IMR-90 (cell line): ENCODE data around the gene WHRN. TPM values are rescaled to one million over a fixed set of nuclear protein-coding genes. Genes with fewer than 3 reads are reported as not detected.

Source experiments
- ATAC-seq: fragments of 200-7000 bp; cut with Tn5 transposase; 2 replicates; pipeline ENCODE4 v1.9.1; 2020; ENCODE audit warnings: low read depth, mild to moderate bottlenecking, moderate library complexity
- BruUV-seq: library from RNA; stranded (reverse); fragments of 400-500 nt; replicated peaks from 2 replicates; lab custom pipeline; 2021; lab: Mats Ljungman, UMichigan
- CTCF ChIA-PET: fragments of 300-600 bp; formaldehyde crosslinking; extraction: SDS; loops from one replicate; lab custom pipeline; 2021; ENCODE audit warnings: antibody characterized with exemption; lab: Yijun Ruan, JAX
- POLR2A ChIA-PET: fragments of 300-600 bp; sonication (Branson Sonifier 250); formaldehyde crosslinking; loops from one replicate; lab custom pipeline; 2022; ENCODE audit warnings: antibody characterized with exemption; ENCODE audit not compliant: unreplicated experiment; lab: Charles Lee
- DNase-seq: peaks from one replicate; pipeline ENCODE4 v3.0.0; 2013
- H2AFZ ChIP-seq: replicated peaks from 2 replicates; pipeline ENCODE3; 2013; ENCODE audit warnings: low read length, mild to moderate bottlenecking; ENCODE audit not compliant: poor library complexity
- H2AK5ac ChIP-seq: 2 replicates; pipeline ENCODE4 v1.6.1; 2013; ENCODE audit warnings: low read depth, low read length, inconsistent platforms
- H2AK9ac ChIP-seq: replicated peaks from 2 replicates; pipeline ENCODE3; 2013; ENCODE audit warnings: mild to moderate bottlenecking, low read depth, low read length, moderate library complexity; ENCODE audit not compliant: poor library complexity
- H2BK120ac ChIP-seq: 2 replicates; pipeline ENCODE4 v1.6.1; 2013; ENCODE audit warnings: low read depth, low read length, inconsistent platforms
- H2BK15ac ChIP-seq: 3 replicates; pipeline ENCODE4 v1.6.1; 2013; ENCODE audit warnings: low read depth, low read length, inconsistent platforms
- H2BK20ac ChIP-seq: 2 replicates; pipeline ENCODE4 v1.6.1; 2013; ENCODE audit warnings: low read depth, mild to moderate bottlenecking, inconsistent platforms, low read length, moderate library complexity
- H2BK5ac ChIP-seq: 2 replicates; pipeline ENCODE4 v1.6.1; 2013; ENCODE audit warnings: mild to moderate bottlenecking, low read depth, low read length, inconsistent platforms; ENCODE audit not compliant: poor library complexity, severe bottlenecking
- H3K14ac ChIP-seq: replicated peaks from 2 replicates; pipeline ENCODE4 v1.6.1; 2013; ENCODE audit warnings: low read depth, low read length, inconsistent platforms
- H3K18ac ChIP-seq: 2 replicates; pipeline ENCODE4 v1.6.1; 2013; ENCODE audit warnings: low read depth, low read length, control low read depth
- H3K23ac ChIP-seq: 2 replicates; pipeline ENCODE4 v1.6.1; 2013; ENCODE audit warnings: low read depth, low read length, inconsistent platforms
- H3K27ac ChIP-seq: 2 replicates; pipeline ENCODE4 v1.5.1; 2013; ENCODE audit warnings: mild to moderate bottlenecking, control low read depth, low read length; ENCODE audit not compliant: insufficient read depth
- H3K27me3 ChIP-seq: 2 replicates; pipeline ENCODE4 v1.6.1; 2013; ENCODE audit warnings: low read length; ENCODE audit not compliant: control insufficient read depth, insufficient read depth
- H3K36me3 ChIP-seq: 2 replicates; pipeline ENCODE4 v1.6.1; 2013; ENCODE audit warnings: low read length, mixed read lengths; ENCODE audit not compliant: control insufficient read depth, insufficient read depth
- H3K4ac ChIP-seq: 2 replicates; pipeline ENCODE4 v1.6.1; 2013; ENCODE audit warnings: low read depth, low read length, inconsistent platforms
- H3K4me1 ChIP-seq: 2 replicates; pipeline ENCODE4 v1.6.1; 2013; ENCODE audit warnings: low read length, mixed read lengths; ENCODE audit not compliant: control insufficient read depth, insufficient read depth
- H3K4me2 ChIP-seq: 2 replicates; pipeline ENCODE4 v1.6.1; 2013; ENCODE audit warnings: low read depth, mild to moderate bottlenecking, control low read depth, low read length, moderate library complexity
- H3K4me3 ChIP-seq: 2 replicates; pipeline ENCODE4 v1.5.1; 2013; ENCODE audit warnings: low read depth, mild to moderate bottlenecking, control low read depth, low read length, moderate library complexity; ENCODE audit not compliant: insufficient read depth
- H3K56ac ChIP-seq: 2 replicates; pipeline ENCODE4 v1.6.1; 2013; ENCODE audit warnings: low read length, inconsistent platforms; ENCODE audit not compliant: insufficient read depth; ENCODE audit errors: extremely low read depth
- H3K79me1 ChIP-seq, 2 experiments: 2 replicates each; pipeline ENCODE4 v1.6.1; 2013; ENCODE audit warnings: low read length in 2 of 2, inconsistent platforms in 1 of 2, low read depth in 1 of 2
- H3K9ac ChIP-seq: 2 replicates; pipeline ENCODE4 v1.6.1; 2013; ENCODE audit warnings: low read depth, low read length, control low read depth
- H3K9me1 ChIP-seq: 2 replicates; pipeline ENCODE4 v1.6.1; 2013; ENCODE audit warnings: low read length, inconsistent platforms; ENCODE audit not compliant: insufficient read depth
- H3K9me3 ChIP-seq: 2 replicates; pipeline ENCODE4 v1.6.1; 2013; ENCODE audit warnings: low read length; ENCODE audit not compliant: control insufficient read depth, insufficient read depth
- H4K20me1 ChIP-seq: 2 replicates; pipeline ENCODE4 v1.6.1; 2013; ENCODE audit warnings: low read length, inconsistent platforms; ENCODE audit not compliant: insufficient read depth
- H4K5ac ChIP-seq: 2 replicates; pipeline ENCODE4 v1.6.1; 2013; ENCODE audit warnings: mild to moderate bottlenecking, low read depth, low read length, control low read depth
- H4K8ac ChIP-seq, 2 experiments: 2 replicates each; pipeline ENCODE4 v1.6.1; 2013; ENCODE audit warnings: low read depth in 2 of 2, low read length in 2 of 2, control low read depth in 1 of 2, inconsistent platforms in 1 of 2
- H4K91ac ChIP-seq: 2 replicates; pipeline ENCODE4 v1.6.1; 2013; ENCODE audit warnings: low read depth, low read length, inconsistent platforms; ENCODE audit not compliant: insufficient read depth
- CEBPB ChIP-seq: IDR thresholded peaks from 2 replicates; pipeline ENCODE4 v1.6.1; 2012; ENCODE audit warnings: low read depth, low read length, improper control_type of control experiment
- WGBS, 2 experiments: methylation state at CpG; one replicate each; pipeline versions ENCODE4 v1.1.5 to v1.1.7; 2013; ENCODE audit warnings: missing lambda C conversion rate in 2 of 2; ENCODE audit not compliant: insufficient read length in 1 of 2; ENCODE audit errors: extremely low coverage in 2 of 2; 5-methylcytosine and 5-hydroxymethylcytosine counted together
- dilution Hi-C: fragments of 300-500 bp; cut with HindIII; formaldehyde crosslinking; loops from one replicate; pipeline ENCODE4 v1.14.3; 2018; ENCODE audit warnings: low sequenced_read_pairs; ENCODE audit not compliant: unreplicated experiment
- in situ Hi-C: fragments of 300-500 bp; cut with MboI; formaldehyde crosslinking; loops from 3 replicates; pipeline ENCODE4 v1.14.3; 2019; ENCODE audit warnings: low sequenced_read_pairs, inconsistent platforms, mixed read lengths
- intact Hi-C: fragments of 100-400 bp; cut with micrococcal nuclease; formaldehyde crosslinking; loops from 2 replicates; pipeline ENCODE4 v1.10.0; 2022
- polyA plus RNA-seq, 3 experiments: library from polyadenylated mRNA; depleted of rRNA; stranded (reverse); fragments of >200 nt; gene quantifications; 2 replicates each; pipeline ENCODE4 v1.2.3, GENCODE V29; 2012; ENCODE audit warnings: low replicate concordance in 1 of 3
- total RNA-seq: library from RNA; depleted of rRNA; stranded (reverse); fragments of >200 nt; gene quantifications from 2 replicates; pipeline ENCODE4 v1.2.3, GENCODE V29; 2012
- TF ChIP-seq, protein P1 (sequence below): fragments of 150-350 bp; IDR thresholded peaks from 2 replicates; pipeline ENCODE4 v1.6.1; 2016; ENCODE audit warnings: low read depth, mild to moderate bottlenecking, low read length, moderate library complexity, borderline replicate concordance

The WHRN gene
- total and polyA plus RNA-seq, 2 of the 4 experiments (the other 2 are of a cell fraction): 0.18 to 2.6 TPM

DNA sequence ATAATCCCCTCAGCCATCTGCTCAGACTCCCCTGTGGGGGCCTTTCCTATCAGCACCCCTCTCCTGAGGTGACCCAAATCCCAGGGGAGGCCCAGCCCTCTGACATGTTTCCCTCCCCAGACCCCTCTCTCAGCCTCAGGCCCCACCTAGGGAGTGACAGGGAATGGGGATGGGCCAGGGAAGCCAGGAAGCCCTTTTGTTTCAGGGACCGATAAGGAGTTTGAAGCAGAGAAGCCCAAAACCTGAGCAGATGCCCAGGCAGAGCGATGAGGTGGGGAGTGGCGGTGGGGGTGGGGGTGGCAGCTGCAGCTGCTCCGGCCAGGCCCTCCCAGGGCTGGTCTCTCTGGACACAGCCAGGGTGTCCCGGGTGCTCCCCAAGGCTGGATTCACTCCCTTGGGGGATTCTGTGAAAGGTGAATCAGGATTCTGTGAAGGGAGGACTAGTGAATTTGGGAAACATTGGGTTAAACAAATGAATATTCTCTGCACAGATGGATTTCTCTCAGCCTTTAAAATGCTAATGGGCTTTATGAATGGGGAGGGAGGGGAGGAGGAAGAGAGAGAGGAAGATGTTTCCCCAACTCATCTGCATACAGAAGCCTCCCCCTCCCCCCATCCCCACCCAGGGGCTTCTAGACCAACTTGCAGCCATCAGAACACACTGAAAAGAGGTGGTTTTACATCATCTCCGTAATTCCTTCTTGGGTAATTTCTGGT lies 134.9 kb downstream of the WHRN start (continued):
- TF ChIP-seq CEBPB: no peak

GRCh38 chr9:114369216-114370130 lies 135.8 kb downstream of the WHRN start:
- dilution Hi-C loops (no loop called here), intact Hi-C loops (no loop called here), in situ Hi-C loops (no loop called here)
- Histone ChIP-seq H3K4ac (no peak overlapping the region; the same call in 1 of the 2 replicates), H3K27me3 (no peaks in the 10 kb centered on the region), H3K56ac (no peak overlapping the region), H4K20me1 (no peaks in the 10 kb centered on the region; the same call in 1 of the 2 replicates), H3K4me3 (no peak overlapping the region), H2BK20ac (no peak overlapping the region), H3K18ac (no peak overlapping the region), H3K23ac (no peak overlapping the region), H3K4me1 (peaks cover 7% of the 10 kb centered on the region), H3K9ac (no peak overlapping the region), H4K8ac (no peak overlapping the region), H3K36me3 (peaks cover 40% of the 10 kb centered on the region), H4K91ac (no peak overlapping the region), H2AFZ (no peak overlapping the region), H3K4me2 (no peak overlapping the region), H2BK120ac (no peak overlapping the region), H3K79me1 (peaks cover 6 to 19% of the 10 kb centered on the region in 2 experiments; a peak in 3 of 4 replicates), H2BK15ac (no peak overlapping the region), H3K27ac (no peak overlapping the region), H4K5ac (no peak overlapping the region), H2BK5ac (no peak overlapping the region), H3K14ac (no peak overlapping the region), H2AK9ac (no peak overlapping the region), H2AK5ac (no peak overlapping the region; the same call in 1 of the 2 replicates), H3K9me1 (peaks cover 15% of the 10 kb centered on the region), H3K9me3 (no peaks in the 10 kb centered on the region)
- POLR2A ChIA-PET: no interaction called here
- TF ChIP-seq, protein P1, sequence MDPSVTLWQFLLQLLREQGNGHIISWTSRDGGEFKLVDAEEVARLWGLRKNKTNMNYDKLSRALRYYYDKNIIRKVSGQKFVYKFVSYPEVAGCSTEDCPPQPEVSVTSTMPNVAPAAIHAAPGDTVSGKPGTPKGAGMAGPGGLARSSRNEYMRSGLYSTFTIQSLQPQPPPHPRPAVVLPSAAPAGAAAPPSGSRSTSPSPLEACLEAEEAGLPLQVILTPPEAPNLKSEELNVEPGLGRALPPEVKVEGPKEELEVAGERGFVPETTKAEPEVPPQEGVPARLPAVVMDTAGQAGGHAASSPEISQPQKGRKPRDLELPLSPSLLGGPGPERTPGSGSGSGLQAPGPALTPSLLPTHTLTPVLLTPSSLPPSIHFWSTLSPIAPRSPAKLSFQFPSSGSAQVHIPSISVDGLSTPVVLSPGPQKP: no peak
- no TSS peak for BruUV-seq
- ATAC-seq: no peak
- DNase-seq: no peak
- WGBS, 2 experiments: 97% methylated on average over 3 of the region's 9 CpGs; no CpG with 5 or more reads in 1 of the 2 experiments
- CTCF ChIA-PET: no interaction called here
